Measurements from ENCODE around the gene COL28A1.

Gene COL28A1

DNA sequence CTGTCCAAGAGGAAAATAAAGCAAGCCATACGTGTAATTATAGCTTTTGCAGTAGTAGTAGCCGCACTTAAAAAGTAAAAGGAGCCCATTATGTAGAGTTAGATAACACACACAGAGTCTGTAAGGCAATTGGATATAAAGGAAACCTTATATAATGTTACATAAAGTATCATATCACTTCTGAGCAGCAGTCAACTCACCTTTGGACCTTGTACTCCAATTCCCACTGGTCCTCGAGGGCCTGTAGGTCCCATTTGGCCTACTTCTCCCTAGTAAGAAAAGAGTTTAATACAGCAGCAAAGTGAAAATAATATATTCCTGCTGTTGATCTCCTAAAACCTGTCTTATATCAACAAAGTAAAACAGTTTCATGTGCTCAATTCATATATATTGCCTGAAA lies 83.6 kb downstream of the COL28A1 start:
- no peak for DNase-seq

DNA sequence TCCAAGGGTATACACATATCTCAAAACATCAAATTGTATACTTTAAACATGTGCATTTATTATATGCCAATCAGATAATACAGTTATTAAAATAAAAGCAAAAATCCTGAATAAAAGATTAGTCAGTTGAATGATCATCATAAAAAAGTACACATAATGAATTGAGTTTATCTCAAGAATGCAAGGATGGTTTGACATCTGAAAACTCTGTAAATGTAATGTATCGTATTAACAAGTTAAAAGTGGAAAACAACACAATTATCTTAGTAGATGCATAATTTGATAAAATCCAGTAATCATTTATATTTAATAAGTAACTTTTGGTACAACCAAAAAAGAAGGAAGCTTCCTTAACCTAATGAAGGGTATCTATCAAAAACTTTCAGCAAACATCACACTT lies 86.6 kb downstream of the COL28A1 start:
- no peak for DNase-seq

DNA sequence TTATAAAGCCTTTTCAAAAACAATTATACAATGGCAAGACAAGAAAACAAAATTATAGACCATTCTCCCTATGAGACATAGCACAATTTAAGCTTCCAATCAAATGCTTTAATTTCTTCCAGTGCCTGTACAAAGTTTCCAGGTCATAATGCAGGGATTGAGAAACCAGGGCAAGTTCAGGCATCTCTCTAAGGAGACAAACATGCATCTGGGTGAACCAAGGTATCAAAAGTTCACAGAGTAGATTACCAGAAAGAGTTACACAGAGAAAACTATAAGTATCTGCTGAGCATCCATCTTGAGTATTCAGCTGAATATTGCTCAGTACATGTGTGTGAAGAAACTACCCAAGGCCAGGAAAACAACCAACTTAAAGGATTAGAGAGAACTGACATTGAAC lies 89.1 kb downstream of the COL28A1 start:
- no peak for DNase-seq

DNA sequence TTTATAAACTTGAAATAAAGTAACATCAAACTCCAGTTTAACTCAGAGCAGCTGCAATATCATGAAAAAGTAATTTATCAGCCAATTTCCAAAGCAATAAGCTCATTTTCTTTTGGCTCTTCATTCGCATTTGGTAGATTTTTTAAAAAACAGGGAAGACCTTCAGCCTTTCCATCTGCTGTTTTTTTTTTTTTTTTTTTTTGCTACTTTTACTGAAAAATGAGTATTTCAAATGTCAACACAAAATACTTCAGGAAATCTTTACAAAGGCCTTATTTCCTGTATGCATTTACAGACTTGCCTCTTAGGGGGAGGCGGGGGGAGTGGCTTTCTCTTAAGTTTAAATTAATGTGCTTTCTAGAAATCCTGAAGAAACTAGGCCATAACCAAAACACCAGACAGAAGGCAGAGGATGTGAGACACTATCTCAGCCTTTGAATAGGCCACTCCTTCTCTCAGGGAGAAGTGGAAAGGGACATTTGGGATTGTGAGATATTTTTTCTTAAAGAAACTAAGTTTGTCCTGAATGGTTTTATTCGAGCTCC lies 91.8 kb downstream of the COL28A1 start:
- no peak for DNase-seq

DNA sequence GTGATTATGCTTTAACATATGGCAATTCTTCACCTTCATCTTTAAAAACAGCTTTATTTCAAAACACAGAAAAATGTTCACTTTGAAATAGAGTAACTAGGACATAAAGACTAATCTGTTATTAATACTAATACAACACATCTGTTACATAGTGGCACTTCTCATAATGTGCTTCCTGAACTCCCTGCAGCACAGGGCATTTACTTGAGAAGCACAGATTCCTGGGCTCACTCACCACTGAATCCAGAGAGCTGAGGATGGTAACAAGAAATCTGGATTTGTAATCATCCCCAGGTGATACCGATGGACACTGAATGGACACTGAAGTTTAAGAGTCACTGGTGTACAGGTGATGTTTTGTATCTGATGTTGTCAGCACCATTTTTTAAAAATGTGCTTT lies 96.1 kb downstream of the COL28A1 start:
- DNase-seq, result no peak

DNA sequence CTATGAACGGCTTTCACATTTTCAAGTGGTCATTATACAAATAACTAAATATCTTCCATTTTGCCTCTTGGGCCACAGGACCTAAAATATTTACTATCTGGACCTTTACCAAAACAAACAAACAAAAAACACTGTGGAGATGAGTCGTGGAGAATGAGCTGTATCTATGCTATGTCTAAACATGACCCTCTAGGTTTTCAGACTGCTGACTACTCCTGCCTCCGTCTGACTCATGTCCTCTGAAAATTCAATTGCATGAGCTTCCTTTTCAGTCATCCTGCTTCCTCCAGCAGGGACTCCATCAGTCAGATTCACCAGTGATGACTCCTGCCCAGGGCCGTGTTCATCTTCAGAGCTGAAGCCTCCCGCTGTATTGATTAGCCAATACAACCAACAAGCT lies 96.8 kb downstream of the COL28A1 start:
- no peak for DNase-seq

DNA sequence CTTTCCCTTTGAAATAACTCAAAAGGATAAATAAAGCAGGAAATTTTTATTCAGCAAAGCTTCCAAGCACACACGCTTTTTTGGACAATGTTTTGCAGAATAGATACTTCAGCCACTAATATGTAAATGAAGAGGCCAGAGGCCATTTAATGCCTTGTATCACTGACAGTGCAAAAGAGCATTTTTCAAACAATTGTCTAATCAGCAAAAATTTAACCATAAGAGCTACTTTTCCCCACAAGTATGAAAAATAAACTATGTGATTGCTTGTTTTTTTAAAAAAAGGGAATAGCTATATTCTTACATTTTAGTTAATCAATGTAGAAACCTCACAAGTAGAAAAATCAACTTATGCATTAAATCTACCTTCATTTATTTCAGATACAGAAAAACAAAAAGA lies 99.7 kb downstream of the COL28A1 start:
- no peak for DNase-seq

DNA sequence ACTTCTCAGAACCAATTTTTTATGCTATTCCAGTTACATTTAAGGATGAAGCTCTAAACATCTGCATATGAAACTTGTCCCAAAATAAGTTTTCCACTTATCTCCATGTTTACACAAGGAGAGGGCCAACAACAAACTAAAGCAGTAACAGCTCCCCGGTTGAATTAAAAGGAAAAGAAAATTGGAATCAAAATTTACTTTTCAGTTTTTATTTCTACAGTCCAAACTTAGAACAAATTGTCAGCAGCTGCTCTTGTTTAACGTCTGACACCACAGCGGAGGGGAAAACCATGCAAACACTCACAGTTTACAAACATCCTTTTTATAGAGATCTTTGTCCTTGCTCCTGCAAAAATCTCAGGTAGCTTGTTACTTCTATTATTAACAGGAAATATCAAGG lies 101.3 kb downstream of the COL28A1 start:
- DNase-seq, result no peak

DNA sequence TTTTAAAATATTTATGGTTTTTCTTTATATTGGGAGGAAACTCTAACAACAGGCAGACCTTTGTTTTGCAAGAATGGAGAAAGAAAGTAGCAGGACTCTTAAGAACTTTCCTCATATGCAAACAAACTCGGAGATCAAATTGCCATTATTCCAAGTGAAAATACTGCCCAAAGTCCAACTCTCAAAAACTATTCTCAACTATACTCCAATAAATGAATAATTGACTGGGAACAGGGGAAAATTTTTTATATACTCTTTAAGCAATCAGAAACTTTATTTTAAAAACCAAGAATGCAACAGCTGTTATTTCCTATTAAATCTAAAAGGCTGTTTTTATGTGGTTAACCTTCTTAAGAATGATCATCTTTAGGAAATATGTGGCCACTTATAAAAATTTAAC lies 101.9 kb downstream of the COL28A1 start:
- no peak for DNase-seq

DNA sequence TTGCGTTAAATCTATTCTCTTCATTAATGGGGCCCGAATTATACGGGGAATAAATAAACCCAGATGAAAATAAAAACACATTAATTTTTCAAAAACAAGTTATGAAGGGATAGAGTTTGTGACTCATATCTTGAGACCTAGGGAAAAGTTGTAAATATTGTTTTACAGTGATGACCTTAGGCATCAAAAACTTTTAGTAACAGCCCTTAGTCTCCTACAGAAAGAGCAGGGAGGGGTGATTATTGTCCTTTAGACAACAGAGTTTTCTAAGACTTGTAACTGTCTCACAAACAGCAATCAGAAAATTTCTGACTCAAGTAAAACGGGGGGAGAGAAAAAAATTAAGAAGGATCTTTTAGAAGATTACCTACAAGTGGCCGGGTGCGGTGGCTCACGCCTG lies 102.7 kb downstream of the COL28A1 start:
- no peak for DNase-seq

DNA sequence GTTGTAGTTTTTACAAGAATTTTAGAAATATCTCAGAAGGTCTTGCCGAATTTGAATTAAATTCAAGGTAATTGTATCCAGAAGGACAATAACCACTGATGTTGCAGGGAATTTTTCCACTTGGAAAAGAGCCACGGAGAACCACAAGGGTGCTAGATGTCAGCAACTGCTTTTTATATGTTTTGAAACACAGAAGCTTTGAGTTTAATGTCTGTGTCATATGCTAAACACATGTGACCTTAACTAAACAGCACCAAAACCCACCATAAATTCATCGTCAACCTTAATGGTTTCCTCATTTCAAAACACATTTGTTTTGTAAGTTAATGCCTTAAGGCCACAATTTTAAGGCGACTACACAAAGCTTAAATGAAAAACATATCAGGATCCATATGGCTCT lies 106.9 kb downstream of the COL28A1 start:
- DNase-seq, result no peak

DNA sequence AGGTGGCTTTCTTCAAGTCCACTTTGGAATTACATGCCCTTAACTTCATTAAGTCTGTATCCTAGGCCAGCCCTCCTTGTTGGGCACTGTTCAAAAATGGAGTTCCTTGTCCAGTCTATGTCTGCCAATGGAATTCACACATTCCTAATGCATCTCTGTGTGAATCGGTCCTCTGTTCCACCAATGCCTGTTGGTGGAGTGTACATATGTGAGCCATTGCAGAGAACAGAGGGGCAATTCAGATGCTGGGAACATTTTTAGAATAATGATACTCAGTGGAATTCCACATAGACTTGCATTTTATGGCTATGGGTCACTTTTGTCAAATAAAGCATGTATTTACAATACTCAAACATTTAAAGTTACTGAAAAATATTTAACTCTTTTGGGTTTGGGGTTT lies 108.3 kb downstream of the COL28A1 start:
- no peak for DNase-seq

DNA sequence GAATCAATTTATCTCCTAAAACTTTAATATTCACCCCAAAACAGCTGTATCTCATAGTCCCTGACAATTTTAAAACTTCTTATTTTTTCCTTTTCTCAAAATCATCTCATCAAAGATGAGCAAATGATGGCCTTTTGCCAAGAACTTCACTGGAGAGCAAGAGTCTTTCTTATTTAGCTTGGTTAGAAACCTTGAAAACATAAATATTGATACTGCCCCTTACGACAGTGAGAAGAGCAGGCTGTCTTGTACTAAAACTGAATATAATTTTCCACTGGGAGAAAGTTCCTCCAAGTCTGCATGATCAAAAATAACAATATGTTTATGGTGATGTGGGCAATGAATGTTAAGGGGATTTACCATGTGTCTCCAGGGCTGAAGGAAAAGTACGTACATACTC lies 109.0 kb downstream of the COL28A1 start:
- no peak for DNase-seq

DNA sequence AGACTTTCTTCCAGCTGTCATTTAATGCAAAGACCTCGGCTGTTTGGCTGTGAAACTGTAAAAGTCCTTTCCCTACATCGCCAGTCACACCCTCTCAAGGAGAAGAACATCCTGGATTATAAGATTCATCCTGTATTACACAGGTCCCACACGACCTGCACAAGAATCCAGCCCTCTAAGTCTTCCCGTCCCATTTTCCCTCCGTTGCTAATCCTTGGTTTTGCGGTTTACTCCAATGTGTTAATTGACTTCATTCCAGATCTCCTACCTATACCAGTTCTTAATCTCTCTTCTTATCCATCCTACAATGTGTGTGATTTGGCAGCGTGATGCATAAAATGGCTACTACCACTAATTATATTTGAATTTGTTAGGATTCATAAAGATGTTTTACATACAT lies 110.4 kb downstream of the COL28A1 start:
- DNase-seq, result no peak

DNA sequence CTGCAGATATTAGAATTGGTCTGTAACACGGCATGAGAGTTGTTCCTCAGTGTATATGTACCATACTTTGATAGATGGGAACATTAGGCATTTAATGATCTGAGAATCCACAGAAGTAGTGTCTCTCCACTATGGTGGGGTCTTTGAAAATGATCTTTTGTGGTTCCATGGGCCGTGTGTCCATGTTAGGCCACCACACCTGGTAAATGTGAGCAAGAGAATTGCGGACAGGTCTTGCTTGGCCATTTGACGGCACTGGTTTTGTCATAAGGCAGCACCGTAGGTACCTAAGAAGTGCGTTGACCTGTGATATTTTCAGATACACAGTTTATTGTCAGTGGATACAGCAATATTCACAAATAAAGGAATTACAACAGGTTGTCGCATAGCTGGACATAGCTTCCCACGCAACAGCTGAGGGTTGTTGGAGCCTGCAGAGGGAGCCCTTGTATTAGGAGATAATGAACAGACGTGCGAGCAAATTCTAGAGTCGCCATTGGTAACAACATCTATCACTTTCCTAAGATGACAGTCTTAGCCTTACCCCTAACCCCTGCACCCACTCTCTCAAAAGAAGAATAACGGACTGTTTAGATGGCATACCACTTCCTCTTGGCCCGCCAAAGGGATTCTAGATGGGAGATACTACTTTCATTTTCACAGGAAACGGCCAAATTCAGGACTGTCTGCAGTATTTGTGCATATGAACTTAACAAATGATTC lies 111.4 kb downstream of the COL28A1 start:
- peak; percentile 46 for DNase-seq

DNA sequence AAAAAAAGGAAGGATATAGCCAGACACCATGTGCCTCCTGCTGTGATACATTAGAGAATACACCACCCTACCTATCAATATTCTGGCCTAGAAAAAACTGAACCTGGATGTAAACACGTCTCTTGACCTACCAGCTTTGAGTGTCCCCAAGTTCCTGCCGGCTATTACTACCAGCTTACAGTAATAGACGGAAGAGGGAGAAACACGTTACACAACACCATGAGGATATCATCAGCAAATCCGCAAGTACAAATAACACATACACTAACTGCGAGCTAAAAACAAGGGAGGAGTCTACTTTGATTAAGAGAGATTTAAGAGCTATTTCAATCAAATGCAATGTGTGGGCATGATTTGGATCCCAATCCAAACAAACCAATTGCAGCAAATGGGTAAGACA lies 113.0 kb downstream of the COL28A1 start:
- DNase-seq, result no peak

DNA sequence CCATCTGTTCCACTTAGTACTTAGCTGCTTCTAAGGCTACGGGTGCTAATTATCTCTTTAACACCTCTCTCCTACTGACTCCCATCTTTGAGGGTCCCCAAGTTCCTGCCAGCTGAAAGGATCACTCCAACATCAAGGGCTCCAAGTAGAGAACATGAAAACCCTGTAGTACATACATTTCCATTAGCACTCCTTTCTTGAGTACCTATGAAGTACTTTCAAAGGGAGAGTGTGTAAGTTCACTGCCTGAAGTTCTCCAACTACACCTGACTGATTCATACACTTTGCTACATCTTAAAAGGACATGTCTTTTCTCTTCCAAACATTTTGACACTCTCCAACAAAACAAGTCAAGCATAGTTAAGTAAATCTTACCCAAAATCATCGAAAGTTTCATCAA lies 113.8 kb downstream of the COL28A1 start:
- no peak for DNase-seq

DNA sequence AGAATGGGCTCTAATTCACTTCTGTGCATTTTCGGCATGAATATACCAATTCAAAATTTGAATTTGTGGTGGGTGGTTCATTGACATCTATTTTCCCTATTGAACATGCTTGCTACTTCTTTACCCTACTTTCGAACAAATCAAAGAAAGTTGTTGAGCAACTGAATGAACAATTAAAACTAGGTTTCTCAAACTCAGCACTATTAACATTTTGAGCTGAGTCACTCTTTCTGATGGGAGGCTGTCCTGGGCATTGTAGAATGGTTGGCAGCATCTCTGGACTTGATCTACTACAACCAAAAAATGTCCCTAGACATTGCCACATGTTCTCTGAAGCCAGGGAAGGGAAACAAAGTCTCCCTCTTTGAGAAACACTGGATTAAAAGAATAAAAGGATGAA lies 116.7 kb downstream of the COL28A1 start:
- DNase-seq, result no peak

DNA sequence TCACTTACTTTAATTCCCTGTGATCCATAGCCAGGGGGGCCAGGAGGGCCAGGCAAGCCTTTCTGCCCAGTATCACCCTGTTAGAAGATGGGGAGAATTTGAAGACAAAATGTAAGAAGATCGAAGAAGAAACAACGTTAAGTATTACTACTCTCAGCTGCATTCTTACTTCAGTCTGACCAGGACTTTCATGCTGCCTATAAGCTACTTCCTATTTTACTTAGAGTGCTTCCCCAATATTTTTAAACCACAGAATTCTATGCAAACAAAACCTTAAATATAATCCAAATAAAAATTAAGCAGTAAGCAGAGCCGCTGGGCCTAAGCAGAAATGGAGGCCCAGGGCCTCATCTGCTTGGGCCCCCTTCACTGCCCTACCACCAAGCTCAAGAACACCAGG lies 117.8 kb downstream of the COL28A1 start:
- no peak for DNase-seq

DNA sequence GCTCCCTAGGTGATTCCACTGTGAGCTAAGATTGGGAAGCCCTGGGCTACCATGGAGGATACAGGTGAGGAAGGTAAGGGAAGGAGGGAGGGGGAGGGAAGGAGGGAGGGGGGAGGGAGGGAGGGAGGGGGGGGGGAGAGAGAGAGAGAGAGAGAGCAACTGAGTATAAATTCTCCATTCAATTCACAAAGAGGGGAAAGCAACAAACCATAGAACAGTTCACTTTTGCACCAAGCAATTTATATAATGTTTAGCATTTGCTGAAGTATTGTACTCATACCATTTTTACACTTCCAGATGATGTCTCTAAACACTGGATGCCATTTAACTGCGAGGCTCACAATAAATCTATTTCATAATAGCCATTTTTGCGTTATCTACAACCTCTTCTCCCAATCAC lies 118.3 kb downstream of the COL28A1 start:
- no peak for DNase-seq

DNA sequence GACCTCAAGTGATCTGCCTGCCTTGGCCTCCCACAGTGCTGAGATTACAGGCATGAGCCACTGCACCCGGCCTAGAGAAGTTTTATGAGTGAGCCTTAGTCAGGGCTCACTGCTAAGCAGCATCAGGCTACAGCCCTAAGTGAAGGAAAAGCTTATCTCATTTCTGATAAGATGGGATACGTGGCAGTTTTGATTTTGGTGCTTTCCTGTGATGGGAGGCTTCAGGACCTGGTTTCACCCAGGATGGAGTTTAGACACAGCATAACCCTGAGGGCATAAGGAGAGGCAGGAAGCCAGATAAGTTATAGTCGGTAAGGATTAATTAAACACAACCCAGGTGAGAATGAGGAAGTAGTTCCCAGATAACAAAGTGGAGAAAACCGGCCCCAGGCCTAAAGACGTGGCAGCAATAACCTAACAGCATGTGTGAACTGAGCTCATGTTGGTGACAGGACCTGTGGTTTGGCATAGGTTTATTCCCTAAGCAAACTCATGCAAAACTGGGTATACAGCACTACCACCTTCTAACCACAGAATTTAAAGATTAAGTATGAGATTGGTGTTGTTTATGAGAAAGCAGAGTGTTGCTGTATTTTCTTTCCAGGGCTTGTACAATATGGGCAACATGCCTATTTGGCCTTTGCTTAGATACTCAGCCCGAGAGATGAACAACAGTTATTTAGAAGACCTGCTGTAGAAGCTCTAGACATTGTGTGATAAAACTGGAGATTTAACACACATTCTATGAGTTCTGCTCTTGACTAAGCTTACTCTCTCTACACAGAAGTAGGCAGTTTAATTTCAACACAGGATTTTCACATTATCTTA lies 119.4 kb downstream of the COL28A1 start:
- DNase-seq, result peak; percentile 22

DNA sequence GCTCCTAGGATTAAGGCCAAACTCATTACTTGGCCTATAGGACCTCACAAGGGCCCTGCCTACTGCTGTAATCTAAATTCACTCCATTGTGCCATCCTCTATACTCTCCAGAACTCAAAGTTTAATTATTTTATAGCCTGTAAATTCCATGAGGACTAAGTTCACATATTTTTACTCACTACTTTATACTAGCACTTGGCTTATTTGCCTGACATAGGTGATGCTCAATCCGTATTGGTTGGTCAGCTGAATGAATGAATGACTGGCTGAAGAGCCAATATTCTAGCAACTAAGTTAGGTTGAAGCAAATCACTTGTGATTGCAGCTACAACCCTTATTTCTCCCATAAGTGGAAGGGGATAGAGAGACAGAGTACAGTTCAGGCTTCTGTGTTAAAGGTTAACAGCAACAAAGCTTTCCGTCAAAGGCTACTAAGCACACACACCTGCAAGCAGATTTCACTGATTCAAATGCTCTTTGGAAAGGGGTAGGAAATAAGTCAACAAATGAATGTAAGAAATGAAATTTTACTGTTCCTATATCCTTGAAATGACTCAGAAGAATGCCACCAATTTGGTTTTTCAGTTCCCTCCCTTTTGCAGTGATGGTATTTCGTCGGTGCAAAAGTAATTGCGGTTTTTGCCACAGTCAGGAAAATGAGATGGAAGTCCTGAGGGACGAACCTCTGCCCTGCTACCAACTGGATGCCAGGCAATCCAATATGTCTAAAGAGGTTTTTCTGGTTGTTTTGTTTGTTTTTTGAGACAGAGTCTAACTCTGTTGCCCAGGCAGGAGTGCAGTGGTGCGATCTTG lies 120.7 kb downstream of the COL28A1 start:
- no peak for DNase-seq

DNA sequence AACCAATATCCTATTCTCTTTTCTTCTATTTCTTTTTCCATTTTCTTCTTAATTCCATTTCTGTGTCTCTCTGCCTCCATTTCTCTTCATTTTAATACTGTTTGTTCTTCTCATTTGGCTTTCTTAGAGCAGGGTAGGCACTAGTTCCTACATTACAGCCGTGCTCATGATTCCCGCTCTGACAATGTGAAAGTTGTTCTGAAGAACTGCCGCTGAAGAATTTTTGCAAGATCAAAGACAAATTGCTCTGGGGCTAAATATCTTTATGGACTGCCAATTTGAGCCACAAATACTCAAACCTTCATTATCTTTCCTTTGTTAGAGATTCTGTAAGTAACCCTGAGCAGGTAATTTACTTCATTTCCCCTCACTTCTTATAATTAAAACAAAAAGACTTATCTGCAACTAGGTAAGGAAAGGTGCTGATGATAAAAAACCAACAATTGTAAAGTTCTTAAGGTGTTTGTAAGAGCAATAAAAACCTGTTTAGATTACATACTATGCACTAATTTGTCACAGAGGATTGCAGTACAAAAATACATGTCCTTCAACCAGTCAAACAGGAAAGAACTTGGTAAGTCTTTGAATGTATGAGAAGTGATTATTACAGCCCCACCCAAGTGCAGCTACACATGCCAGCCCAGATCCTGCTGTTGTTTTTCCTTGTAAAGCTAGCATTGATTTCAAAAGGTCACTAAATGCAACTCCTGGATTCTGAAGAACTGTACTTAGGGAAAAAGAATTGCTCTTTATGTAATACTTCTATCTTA lies 127.5 kb downstream of the COL28A1 start:
- DNase-seq, result no peak
